Raji (cell line): Measurements from ENCODE around the gene RABEPK.

Experiments
- POLR2A ChIP-seq: IDR thresholded peaks from 2 replicates; pipeline ENCODE4 v1.6.1; 2011; ENCODE audit warnings: low read depth, low read length, control low read depth; ENCODE audit not compliant: insufficient read depth

Gene RABEPK

GRCh38 chr9:125189361-125190289 lies 10.7 kb upstream of the RABEPK start, which contains the start of gene PPP6C:
Gene PPP6C (minus strand): TSS chr9:125189803. CDS start chr9:125189718, 85 bp downstream.
- peak; percentile 57 for TF ChIP-seq POLR2A

- no peak for TF ChIP-seq POLR2A
Measured at GRCh38 chr9:125190361-125190801, 10.0 kb upstream of the RABEPK start.

- no peak for TF ChIP-seq POLR2A
Measured at GRCh38 chr9:125202846-125203618, 2.7 kb downstream of the RABEPK start.

GRCh38 chr9:125204477-125204876 lies 4.1 kb downstream of the RABEPK start:
- no peak for TF ChIP-seq POLR2A

GRCh38 chr9:125214186-125214585 lies 13.8 kb downstream of the RABEPK start:
- no peak for TF ChIP-seq POLR2A

- TF ChIP-seq POLR2A, result no peak
Measured at GRCh38 chr9:125218621-125219020, 18.3 kb downstream of the RABEPK start.

GRCh38 chr9:125227761-125228160 lies 27.4 kb downstream of the RABEPK start:
- TF ChIP-seq POLR2A, result no peak

- TF ChIP-seq POLR2A, result no peak
Measured at GRCh38 chr9:125233678-125234077, 33.3 kb downstream of the RABEPK start.

- TF ChIP-seq POLR2A, result no peak
Measured at GRCh38 chr9:125235804-125236519, 35.6 kb downstream of the RABEPK start.

GRCh38 chr9:125238127-125238914 lies 38.0 kb downstream of the RABEPK start:
- no peak for TF ChIP-seq POLR2A

GRCh38 chr9:125238915-125239446 lies 38.6 kb downstream of the RABEPK start:
- no peak for TF ChIP-seq POLR2A

- no peak for TF ChIP-seq POLR2A
Measured at GRCh38 chr9:125239631-125240597, 39.6 kb downstream of the RABEPK start.

- TF ChIP-seq POLR2A, result no peak
Measured at GRCh38 chr9:125240649-125240999, 40.3 kb downstream of the RABEPK start.
